SH-SY5Y (cell line): ENCODE measurements around the gene RNF5.

Experiments
- GATA2 ChIP-seq: IDR thresholded peaks from 2 replicates; pipeline ENCODE4 v1.6.1; 2011; ENCODE audit warnings: mild to moderate bottlenecking, low read depth, low read length
- GATA3 ChIP-seq: IDR thresholded peaks from 2 replicates; pipeline ENCODE4 v1.6.1; 2011; ENCODE audit warnings: low read depth, mild to moderate bottlenecking, low read length, moderate library complexity

GRCh38 chr6:32173051-32173727, 5.0 kb upstream of the RNF5 start:
- no peak for TF ChIP-seq GATA2
- TF ChIP-seq GATA3 = no peak
